Upper lobe of right lung (tissue), 1 donor: ENCODE measurements around the gene MAPK7. TPM values are rescaled to one million over a fixed set of nuclear protein-coding genes. Genes with fewer than 3 reads are reported as not detected.
A peak's percentile ranks its signal among the peaks of the same experiment; 100 is the strongest.

Experiments
- ATAC-seq: fragments of 200-7000 bp; cut with Tn5 transposase; one replicate; pipeline ENCODE4 v1.9.1; 2020; ENCODE audit warnings: mild to moderate bottlenecking, moderate library complexity
- DNase-seq: peaks from one replicate; pipeline ENCODE4 v3.0.0-alpha.2; 2020
- H3K27ac ChIP-seq: fragments of 200-600 bp; one replicate; pipeline ENCODE4 v1.8.0; 2022
- H3K27me3 ChIP-seq: fragments of 200-600 bp; one replicate; pipeline ENCODE4 v1.8.0; 2022; ENCODE audit warnings: mild to moderate bottlenecking
- H3K36me3 ChIP-seq: fragments of 200-600 bp; one replicate; pipeline ENCODE4 v1.8.0; 2022
- H3K4me1 ChIP-seq: fragments of 200-600 bp; one replicate; pipeline ENCODE4 v1.8.0; 2022
- H3K4me3 ChIP-seq: fragments of 200-600 bp; one replicate; pipeline ENCODE4 v1.8.0; 2022; ENCODE audit warnings: mild to moderate bottlenecking
- H3K9me3 ChIP-seq: fragments of 200-600 bp; one replicate; pipeline ENCODE4 v1.8.0; 2022
- intact Hi-C: fragments of 100-400 bp; cut with DNase I; formaldehyde crosslinking; loops from one replicate; pipeline ENCODE4 v1.11.0; 2022
- long read RNA-seq: library from polyadenylated mRNA; unstranded; transcript quantifications from one replicate; pipeline ENCODE4 v2.0.0, GENCODE V29; 2021
- total RNA-seq: library from RNA; stranded (reverse); fragmentation: NEBNext Ultra II Directional; extraction: Animal tissue kit (Norgen Biotek cat#: 25700); gene quantifications from one replicate; pipeline ENCODE4 v1.2.1, GENCODE V29; 2021
- TF ChIP-seq, protein P1 (sequence below): fragments of 200-600 bp; IDR thresholded peaks from one replicate; pipeline ENCODE4 v1.8.0; 2022; ENCODE audit warnings: antibody characterized with exemption
- donor health status: DM: no; HTN: yes; CAD: no; lungs with severe emphysema.

MAPK7 gene
- 25.7 TPM for total RNA-seq
- long read RNA-seq, full-length matches to known transcripts = 11 of 17 reads
- long read RNA-seq, partial matches to known transcripts = 3 of 17 reads
- long read RNA-seq, other reads (novel, unspliced or antisense) = 3 of 17 reads

GRCh38 chr17:19378416-19379360 is at the start of gene MAPK7:
Gene MAPK7 (plus strand): TSS chr17:19378498. CDS start chr17:19378901, 403 bp downstream.
- ATAC-seq = peak; percentile 2

DNA sequence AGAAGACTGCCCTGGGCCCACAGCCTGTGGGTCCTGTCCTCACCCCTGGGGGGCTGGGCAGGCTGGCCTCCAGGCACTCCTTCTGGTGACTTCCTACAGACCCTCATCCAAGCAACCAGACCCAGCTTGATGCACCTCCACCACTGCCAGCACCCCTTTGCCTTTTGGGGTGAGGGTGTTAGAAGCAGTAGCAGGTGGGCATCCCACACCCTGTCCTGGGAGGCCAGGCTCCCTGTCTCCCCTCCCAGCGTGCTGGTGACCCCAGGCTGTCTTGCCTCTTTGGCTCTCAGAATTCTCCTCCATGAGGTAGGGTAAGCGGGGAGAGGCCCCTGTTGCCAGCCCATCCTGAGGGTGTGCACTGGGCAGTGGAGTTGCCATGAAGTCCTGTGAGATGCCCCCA is 49.2 kb upstream of the MAPK7 start:
- no peaks in the 10 kb centered on the region for H3K27me3 ChIP-seq
- peaks cover under 1% of the 10 kb centered on the region for H3K36me3 ChIP-seq

More at GRCh38 chr17:19378416-19379360, at the start of gene MAPK7:
- intact Hi-C loops = no loop called here
- Histone ChIP-seq H3K4me3 (peak within 1 kb of the TSS; percentile 94), H3K9me3 (no peaks in the 10 kb centered on the region), H3K27me3 (no peaks in the 10 kb centered on the region), H3K4me1 (peaks cover 19% of the 10 kb centered on the region), H3K36me3 (peaks cover 40% of the 10 kb centered on the region), H3K27ac (peak within 1 kb of the TSS; percentile 98)
- TF ChIP-seq, protein P1, sequence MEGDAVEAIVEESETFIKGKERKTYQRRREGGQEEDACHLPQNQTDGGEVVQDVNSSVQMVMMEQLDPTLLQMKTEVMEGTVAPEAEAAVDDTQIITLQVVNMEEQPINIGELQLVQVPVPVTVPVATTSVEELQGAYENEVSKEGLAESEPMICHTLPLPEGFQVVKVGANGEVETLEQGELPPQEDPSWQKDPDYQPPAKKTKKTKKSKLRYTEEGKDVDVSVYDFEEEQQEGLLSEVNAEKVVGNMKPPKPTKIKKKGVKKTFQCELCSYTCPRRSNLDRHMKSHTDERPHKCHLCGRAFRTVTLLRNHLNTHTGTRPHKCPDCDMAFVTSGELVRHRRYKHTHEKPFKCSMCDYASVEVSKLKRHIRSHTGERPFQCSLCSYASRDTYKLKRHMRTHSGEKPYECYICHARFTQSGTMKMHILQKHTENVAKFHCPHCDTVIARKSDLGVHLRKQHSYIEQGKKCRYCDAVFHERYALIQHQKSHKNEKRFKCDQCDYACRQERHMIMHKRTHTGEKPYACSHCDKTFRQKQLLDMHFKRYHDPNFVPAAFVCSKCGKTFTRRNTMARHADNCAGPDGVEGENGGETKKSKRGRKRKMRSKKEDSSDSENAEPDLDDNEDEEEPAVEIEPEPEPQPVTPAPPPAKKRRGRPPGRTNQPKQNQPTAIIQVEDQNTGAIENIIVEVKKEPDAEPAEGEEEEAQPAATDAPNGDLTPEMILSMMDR = no peak
- peak; percentile 69 for DNase-seq

DNA sequence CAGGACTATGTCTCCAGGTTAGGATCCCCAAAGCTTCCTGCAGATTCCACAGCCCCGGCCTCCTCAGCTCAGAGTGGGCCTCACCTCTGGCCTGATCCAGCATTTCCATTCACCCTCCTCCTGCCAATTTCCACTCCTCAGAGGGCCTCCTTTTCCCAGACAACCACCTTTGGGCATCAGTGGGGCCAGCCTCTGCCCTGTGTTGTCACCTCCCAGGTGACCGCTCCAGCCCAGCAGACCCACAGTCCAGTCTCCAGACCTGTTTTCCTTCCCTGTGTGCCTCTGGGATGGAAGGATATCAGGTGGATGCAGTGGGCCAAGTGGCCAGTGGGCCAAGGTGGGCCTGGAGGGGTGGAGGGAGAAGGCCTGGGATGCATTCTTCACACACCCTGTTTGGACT is 48.5 kb upstream of the MAPK7 start:
- DNase-seq (peak; percentile 28), ATAC-seq (no peak)
- Histone ChIP-seq H3K27me3 (no peaks in the 10 kb centered on the region), H3K4me1 (no peaks in the 10 kb centered on the region), H3K4me3 (no peak overlapping the region), H3K36me3 (no peaks in the 10 kb centered on the region), H3K9me3 (no peaks in the 10 kb centered on the region), H3K27ac (no peak overlapping the region)
- TF ChIP-seq, protein P1 = no peak
- intact Hi-C loops = no loop called here

More for the DNA sequence above, 49.2 kb upstream of the MAPK7 start:
- intact Hi-C loops = no loop called here
- no peak overlapping the region for H3K4me3 ChIP-seq
- H3K9me3 ChIP-seq = no peaks in the 10 kb centered on the region
- TF ChIP-seq, protein P1 = no peak
- no peak overlapping the region for H3K27ac ChIP-seq
- H3K4me1 ChIP-seq = no peaks in the 10 kb centered on the region
- no peak for ATAC-seq
- DNase-seq = peak; percentile 60

GRCh38 chr17:19330271-19330670 is 48.0 kb upstream of the MAPK7 start:
- intact Hi-C loops = no loop called here

GRCh38 chr17:19331134-19331533 is 47.2 kb upstream of the MAPK7 start:
- Histone ChIP-seq H3K4me3 (no peak overlapping the region), H3K27me3 (no peaks in the 10 kb centered on the region), H3K9me3 (no peaks in the 10 kb centered on the region), H3K4me1 (no peaks in the 10 kb centered on the region), H3K36me3 (no peaks in the 10 kb centered on the region), H3K27ac (no peak overlapping the region)
- TF ChIP-seq, protein P1 = no peak
- ATAC-seq (peak; percentile 36), DNase-seq (no peak)
- intact Hi-C loops = no loop called here

More at GRCh38 chr17:19330271-19330670, 48.0 kb upstream of the MAPK7 start:
- Histone ChIP-seq H3K4me3 (no peak overlapping the region), H3K36me3 (no peaks in the 10 kb centered on the region), H3K27me3 (no peaks in the 10 kb centered on the region), H3K27ac (no peak overlapping the region), H3K4me1 (no peaks in the 10 kb centered on the region), H3K9me3 (no peaks in the 10 kb centered on the region)
- ATAC-seq = no peak
- peak; percentile 23 for DNase-seq
- TF ChIP-seq, protein P1 = no peak
